GM21786 (cell line): ENCODE measurements around the gene OR4F6.
"Not testable (repeated sequence)": the region's sequence is repeated elsewhere in the genome, so short reads cannot be mapped to it uniquely, and the experiment has no call there.

Experiments used
- ATAC-seq: cut with Tn5 transposase; IDR thresholded peaks from one replicate; pipeline ENCODE4 v1.9.1; 2021; ENCODE audit not compliant: unreplicated experiment

The OR4F6 gene

GRCh38 chr15:101803209-101803608 is at the start of gene OR4F6:
Gene OR4F6 (plus strand): TSS chr15:101803509. CDS start chr15:101805720, 2,211 bp downstream.
- ATAC-seq = no peak

- not testable (repeated sequence) for ATAC-seq
Measured at GRCh38 chr15:101764669-101765339, 38.5 kb upstream of the OR4F6 start.

- not testable (repeated sequence) for ATAC-seq
Measured at GRCh38 chr15:101765340-101765671, 38.0 kb upstream of the OR4F6 start.

- no peak for ATAC-seq
Measured at GRCh38 chr15:101765772-101766456, 37.4 kb upstream of the OR4F6 start.

- ATAC-seq = not testable (repeated sequence)
Measured at GRCh38 chr15:101767083-101767640, 36.1 kb upstream of the OR4F6 start.

- ATAC-seq = no peak
Measured at GRCh38 chr15:101772921-101773320, 30.4 kb upstream of the OR4F6 start.

GRCh38 chr15:101773496-101774100 is 29.7 kb upstream of the OR4F6 start:
- no peak for ATAC-seq

GRCh38 chr15:101775136-101775535 is 28.2 kb upstream of the OR4F6 start:
- ATAC-seq = no peak

- ATAC-seq = not testable (repeated sequence)
Measured at GRCh38 chr15:101778576-101778975, 24.7 kb upstream of the OR4F6 start.

- ATAC-seq = not testable (repeated sequence)
Measured at GRCh38 chr15:101780225-101780624, 23.1 kb upstream of the OR4F6 start.

GRCh38 chr15:101781928-101782327 is 21.4 kb upstream of the OR4F6 start:
- ATAC-seq = no peak

GRCh38 chr15:101784644-101785043 is 18.7 kb upstream of the OR4F6 start:
- no peak for ATAC-seq

GRCh38 chr15:101786422-101786821 is 16.9 kb upstream of the OR4F6 start:
- not testable (repeated sequence) for ATAC-seq

GRCh38 chr15:101788001-101788400 is 15.3 kb upstream of the OR4F6 start:
- ATAC-seq = not testable (repeated sequence)

GRCh38 chr15:101788503-101789269 is 14.6 kb upstream of the OR4F6 start:
- ATAC-seq = not testable (repeated sequence)

- not testable (repeated sequence) for ATAC-seq
Measured at GRCh38 chr15:101790748-101791147, 12.6 kb upstream of the OR4F6 start.

- ATAC-seq = not testable (repeated sequence)
Measured at GRCh38 chr15:101793981-101794380, 9.3 kb upstream of the OR4F6 start.

- ATAC-seq = no peak
Measured at GRCh38 chr15:101795455-101795854, 7.9 kb upstream of the OR4F6 start.

GRCh38 chr15:101799665-101800064 is 3.6 kb upstream of the OR4F6 start:
- ATAC-seq = no peak

GRCh38 chr15:101801048-101801447 is 2.3 kb upstream of the OR4F6 start:
- ATAC-seq = no peak

GRCh38 chr15:101803676-101804075 is 367 bp downstream of the OR4F6 start:
- no peak for ATAC-seq
